Stimulated activated CD8-positive, alpha-beta memory T cell treated with anti-CD3 and anti-CD28 coated beads, Interleukin-12 subunit alpha, Interleukin-12 subunit beta, amount 100 ng/mL, for 1 hour (primary cell): ENCODE results near the gene ZNF414.
"Not testable (repeated sequence)": the region's sequence is repeated elsewhere in the genome, so short reads cannot be mapped to it uniquely, and the experiment has no call there.

ENCODE experiments used
- DNase-seq: peaks from one replicate; pipeline ENCODE4 v3.0.0-alpha.2; 2020; ENCODE audit warnings: low read depth

The ZNF414 gene

GRCh38 chr19:8517551-8518442 is 3.8 kb upstream of the ZNF414 start:
- DNase-seq: peak; percentile 22

DNA sequence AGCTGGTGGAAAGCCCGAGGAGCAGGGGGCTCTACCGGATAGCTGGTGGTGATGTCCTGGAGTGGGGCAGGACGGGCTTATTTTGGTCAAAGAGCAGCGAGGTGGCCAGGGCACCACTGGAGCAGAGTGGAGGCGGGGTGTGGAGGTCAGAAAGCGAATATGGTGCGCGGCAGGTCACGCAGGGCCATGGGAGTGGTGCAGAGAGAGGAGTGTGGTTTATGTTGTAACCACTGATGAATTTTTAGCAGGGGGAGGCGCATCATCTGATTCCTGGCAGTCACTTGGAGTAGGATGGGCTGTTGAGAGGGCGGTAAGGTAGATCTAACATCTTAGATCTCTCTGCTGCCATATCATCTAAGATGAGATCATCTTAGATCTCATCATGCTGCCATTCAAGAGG is 1.4 kb upstream of the ZNF414 start:
- DNase-seq: peak; percentile 23

DNA sequence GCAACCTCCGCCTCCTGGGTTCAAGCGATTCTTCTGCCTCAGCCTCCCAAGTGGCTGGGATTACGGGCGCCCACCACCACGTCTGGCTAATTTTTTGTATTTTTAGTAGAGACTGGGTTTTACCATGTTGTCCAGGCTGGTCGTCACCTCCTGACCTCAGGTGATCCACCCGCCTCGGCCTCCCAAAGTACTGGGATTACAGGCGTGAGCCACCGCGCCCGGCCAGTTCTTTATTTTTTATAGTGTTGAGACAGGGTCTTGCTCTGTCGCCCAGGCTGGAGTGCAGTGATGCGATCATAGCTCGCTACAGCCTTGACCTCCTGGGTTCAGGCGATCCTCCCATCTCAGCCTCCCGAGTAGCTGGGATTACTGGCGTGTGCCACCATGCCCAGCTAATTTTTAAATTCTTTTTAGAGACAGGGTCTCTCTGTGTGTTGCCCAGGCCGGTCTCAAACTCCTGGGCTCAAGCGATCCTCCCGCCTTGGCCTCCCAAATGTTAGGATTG is 590 bp upstream of the ZNF414 start:
- DNase-seq: not testable (repeated sequence)

GRCh38 chr19:8513036-8513686 is 806 bp downstream of the ZNF414 start:
- DNase-seq: no peak

- DNase-seq: no peak
These were observed 1.6 kb downstream of the ZNF414 start for GRCh38 chr19:8512115-8512967.

GRCh38 chr19:8511573-8512101 is 2.3 kb downstream of the ZNF414 start:
- DNase-seq: no peak

GRCh38 chr19:8510589-8511115 is 3.3 kb downstream of the ZNF414 start:
- no peak for DNase-seq

DNA sequence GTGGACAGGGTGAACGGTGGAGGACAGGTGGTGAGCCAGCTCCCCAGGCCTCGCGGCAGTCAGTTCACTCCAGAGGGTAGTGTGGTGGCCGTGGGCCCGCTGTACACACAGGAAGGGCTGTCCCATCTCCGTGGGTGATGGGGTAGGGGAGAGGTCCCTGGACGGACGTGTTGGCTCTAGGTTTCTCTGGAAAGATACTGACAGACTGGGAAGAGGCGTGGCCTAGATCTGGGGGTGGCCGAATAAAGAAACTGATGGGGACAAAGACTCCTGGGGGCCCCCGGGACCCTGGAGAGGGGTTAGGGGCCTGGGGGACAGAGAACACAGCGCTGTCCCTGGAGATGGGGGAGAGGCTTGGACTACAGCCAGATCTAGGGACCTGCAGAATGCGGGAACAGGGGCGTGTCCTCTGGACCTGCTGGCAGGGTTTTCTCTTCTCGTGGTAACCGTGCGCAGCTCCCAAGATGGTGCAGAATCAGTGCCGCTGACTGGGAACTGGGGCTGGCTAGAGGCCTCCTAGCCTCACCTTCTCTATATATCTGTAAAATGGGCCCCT is 7.5 kb downstream of the ZNF414 start:
- no peak for DNase-seq

GRCh38 chr19:8505680-8506401 is 8.1 kb downstream of the ZNF414 start:
- DNase-seq: peak; percentile 57

- no peak for DNase-seq
These were observed 9.0 kb downstream of the ZNF414 start for GRCh38 chr19:8504919-8505318.

DNA sequence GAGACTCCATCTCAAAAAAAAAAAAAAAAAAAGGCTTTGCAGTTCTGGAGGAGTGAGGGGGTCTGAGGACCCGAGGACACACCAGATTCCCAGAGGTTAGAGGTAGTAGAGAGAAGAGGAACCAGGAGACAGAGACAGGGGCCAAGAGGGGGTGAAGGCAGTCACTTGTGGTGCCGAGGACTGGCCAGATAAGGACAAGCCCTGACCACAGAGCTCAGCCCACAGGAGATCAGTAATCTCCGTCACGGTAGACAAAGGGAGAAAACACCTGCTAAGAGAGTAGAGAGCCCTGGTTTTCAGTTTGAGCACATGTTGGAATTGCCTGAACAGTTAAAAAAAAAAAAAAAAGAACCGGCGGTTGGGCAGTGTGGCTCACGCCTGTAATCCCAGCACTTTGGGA is 9.8 kb downstream of the ZNF414 start:
- no peak for DNase-seq

GRCh38 chr19:8503510-8503909 is 10.5 kb downstream of the ZNF414 start:
- DNase-seq: no peak

GRCh38 chr19:8501981-8502380 is 12.0 kb downstream of the ZNF414 start:
- DNase-seq: no peak

DNA sequence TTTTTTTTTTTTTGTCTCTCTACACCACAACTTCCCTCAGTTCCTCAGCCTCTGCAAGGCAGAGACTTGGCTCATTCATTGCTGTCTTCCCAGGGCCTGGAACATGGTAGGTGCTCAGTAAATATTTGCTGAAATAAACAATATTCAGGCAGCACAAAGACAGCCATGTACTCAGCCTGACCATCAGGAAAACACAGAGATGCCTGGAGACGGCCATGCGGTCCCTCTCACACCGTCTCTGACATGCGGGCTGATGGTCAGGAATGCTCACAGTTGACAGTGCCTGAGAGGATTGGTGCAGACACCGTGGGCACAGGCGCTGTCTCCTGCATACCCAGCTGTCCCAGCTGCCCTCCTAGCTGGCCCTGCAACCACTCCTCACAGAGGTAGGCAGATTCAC is 12.5 kb downstream of the ZNF414 start:
- DNase-seq: no peak

DNA sequence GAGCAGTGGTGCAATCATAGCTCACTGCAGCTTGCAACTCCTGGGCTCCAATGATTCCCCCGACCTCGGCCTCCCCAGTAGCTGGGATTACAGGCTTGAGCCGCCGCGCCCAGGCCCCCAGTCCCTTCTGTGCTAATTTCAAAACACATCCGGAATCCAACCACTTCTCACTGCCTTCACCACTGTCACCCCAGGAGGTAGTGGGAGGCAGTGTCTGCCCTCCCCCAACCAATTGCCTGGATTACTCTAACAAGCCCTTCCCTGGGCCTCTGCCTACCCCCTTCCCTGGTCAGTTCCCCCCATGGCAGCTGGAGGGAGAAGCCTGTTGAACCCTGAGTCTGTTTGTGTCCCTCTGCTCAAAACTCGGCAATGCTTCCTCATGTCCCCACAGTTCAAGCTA is 13.8 kb downstream of the ZNF414 start:
- DNase-seq: no peak

DNA sequence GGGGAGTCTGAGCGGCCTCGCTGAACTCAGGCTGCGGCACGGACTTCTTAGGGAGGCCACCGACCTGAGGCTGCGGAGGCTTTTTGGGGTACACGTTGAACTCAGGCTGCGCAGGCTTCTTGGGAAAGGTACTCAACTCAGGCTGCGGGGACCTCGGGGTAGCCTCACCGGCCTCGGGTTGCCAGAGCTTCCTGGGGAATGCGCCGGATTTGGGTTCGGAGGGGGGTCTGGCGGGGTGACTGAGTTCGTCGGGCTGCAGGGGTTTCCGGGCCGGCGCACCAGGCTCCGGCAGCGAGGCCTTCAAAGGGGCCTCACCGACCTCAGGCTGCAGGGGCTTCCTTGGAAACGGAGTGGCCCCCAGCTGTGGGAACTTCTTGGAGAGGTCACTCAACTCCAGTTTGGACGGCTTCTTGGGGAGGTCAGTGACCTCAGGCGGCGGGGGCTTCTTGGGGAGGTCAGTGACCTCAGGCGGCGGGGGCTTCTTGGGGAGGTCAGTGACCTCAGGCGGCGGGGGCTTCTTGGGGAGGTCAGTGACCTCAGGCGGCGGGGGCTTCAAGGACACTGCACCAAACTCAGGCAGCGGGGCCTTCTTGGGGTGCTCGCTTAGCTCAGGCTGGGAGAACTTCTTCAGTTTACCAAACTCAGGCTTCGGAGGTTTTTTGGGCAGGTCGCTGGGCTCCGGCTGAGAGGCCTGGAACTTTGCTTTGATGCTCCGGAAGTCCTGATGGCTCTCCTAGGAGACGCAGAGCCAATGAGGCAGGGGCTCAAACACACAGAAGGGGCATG is 14.7 kb downstream of the ZNF414 start:
- DNase-seq: no peak

DNA sequence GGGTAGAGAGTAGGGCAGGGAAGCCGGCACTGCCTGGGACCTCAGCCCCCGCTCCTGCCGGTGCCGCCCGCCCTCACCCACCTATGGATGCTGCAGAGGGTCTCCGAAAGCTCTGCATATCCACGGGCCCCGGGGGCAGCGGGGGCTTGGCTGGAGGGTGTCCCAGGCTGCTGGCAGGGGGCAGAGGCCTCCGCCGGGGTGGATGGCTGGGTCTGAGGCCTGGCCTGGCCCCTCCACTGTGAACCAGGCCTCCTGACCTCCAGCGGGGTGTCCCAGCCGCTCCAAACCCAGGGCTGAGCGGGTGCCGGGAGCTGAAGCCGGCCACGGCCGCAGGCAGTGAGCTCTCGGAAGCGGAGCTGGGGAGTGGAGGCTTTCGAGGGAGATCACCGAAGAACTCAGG is 15.7 kb downstream of the ZNF414 start:
- DNase-seq: no peak

GRCh38 chr19:8494158-8494557 is 19.8 kb downstream of the ZNF414 start:
- DNase-seq: no peak

DNA sequence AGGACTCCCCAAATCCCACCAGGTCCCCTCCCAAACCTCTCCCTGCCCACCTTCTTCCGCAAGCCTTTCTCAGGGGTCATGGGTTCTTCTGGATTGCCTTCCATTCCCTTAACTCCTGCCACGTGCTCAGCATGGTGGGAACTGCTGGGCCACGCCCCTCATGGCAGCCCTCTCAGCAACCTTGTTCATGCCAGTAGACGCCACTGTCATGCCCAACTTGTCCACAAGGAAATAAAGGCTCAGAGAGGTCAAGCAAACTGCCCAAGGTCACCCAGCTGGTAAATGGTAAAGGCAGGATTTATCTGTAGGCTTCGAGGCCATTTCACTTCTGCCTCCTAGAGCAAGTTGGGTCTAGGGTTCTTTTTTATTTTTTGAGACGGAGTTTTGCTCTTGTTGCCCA is 22.4 kb downstream of the ZNF414 start:
- DNase-seq: no peak

DNA sequence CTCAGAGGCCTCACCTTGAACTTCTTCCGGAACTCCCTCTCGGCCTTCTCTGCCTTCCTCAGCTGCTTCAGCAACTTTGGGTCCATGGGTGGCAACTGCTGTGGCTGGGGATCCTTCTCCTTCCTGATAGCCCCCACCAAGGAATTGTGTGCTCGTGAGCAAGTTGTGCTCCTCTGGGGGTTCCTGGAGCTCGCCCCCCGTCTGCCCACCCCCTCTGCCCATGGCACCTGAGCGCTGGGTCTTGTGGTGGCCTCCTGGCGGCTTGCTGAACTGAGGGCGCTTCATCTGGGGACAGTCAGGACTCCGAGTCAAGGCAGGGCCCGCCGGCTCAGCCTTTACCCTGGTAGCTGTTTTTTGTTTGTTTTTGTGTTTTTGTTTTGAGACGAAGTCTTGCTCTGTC is 23.1 kb downstream of the ZNF414 start:
- DNase-seq: no peak
